ENCODE data around the gene PNKD.
A peak's percentile ranks its signal among the peaks of the same experiment; 100 is the strongest.

The PNKD gene

DNA sequence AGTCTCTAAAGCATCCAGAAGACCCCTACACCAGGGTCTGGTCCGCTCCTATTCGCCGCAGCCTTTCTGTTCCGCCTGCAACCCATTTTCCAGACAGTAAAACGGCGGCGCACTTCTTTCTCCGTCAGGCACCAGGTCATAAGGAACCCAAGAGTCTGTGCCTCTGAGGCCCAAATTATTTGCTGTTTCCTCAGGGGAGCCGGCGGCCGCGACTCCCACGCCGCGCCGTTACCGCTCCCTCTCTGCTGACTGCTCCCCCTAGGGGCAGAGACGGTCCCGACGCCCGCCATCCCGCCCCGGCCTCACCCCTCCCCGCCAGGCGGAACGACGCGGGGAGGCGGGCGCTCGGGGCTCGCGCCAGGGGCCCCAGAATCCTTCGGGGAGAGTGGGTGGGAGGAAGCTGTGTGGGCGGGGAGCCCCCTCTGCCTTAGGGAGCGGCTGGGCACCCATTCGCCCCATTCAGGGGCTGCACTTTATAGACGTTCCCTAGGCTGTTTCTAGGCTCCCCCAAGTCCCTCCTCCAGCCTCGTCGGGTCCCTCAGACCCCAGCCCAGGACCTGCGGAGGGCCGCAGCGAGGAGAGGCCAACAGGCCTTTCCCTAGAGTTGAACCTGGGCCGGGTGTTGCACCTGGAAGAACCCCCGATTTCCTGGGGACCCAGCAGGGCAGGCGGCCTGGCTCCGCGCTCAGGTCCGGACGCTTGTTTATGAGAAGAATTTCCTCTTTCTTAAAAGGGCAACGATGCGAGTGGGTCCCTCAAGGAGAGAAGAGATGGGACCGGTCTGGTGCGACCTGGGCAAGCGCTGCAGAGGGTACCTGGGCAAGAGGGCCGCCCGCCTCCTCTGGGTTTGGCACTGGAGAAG lies 125.7 kb downstream of the PNKD start:
- DNase-seq (ENCODE audit: low read depth in 2 of 2): peak; percentile 88 to 89
